Gastrocnemius medialis (tissue), 4 donors: ENCODE results near the gene HIRA.

ENCODE experiments used
- CTCF ChIP-seq, 5 experiments: fragments of 450-650 bp in 3 of 5; fragments of 200-600 bp in 2 of 5; sonication (generic) in 2 of 5; IDR thresholded peaks in 4 of 5; conservative IDR thresholded peaks in 1 of 5; 1 replicate in 4 of 5; 2 replicates in 1 of 5; pipeline ENCODE4 v1.5.1; 2016 to 2019; ENCODE audit warnings: antibody characterized with exemption in 5 of 5, mild to moderate bottlenecking in 3 of 5, moderate library complexity in 3 of 5
- POLR2A ChIP-seq, 2 donors: fragments of 450-650 bp; IDR thresholded peaks; one replicate each; pipeline ENCODE4 v1.6.1; 2017; ENCODE audit warnings: antibody characterized with exemption in 2 of 2, mild to moderate bottlenecking in 2 of 2, moderate library complexity in 2 of 2

GRCh38 chr22:19442166-19442565 is 10.6 kb upstream of the HIRA start:
- TF ChIP-seq CTCF (IDR thresholded peaks at IDR 0.05 in 4 of 5, conservative IDR thresholded peaks at IDR 0.05 in 1 of 5): no peak
- peak; percentile 60 to 85 for TF ChIP-seq POLR2A (IDR thresholded peaks at IDR 0.05)
